Liver (tissue), 9 donors: ENCODE results near the gene EGFR. TPM values are rescaled to one million over a fixed set of nuclear protein-coding genes. Genes with fewer than 3 reads are reported as not detected.

Experiments
- DNase-seq: peaks from one replicate; pipeline ENCODE4 v3.0.0-alpha.2; 2017; ENCODE audit warnings: low spot score
- H3K27ac ChIP-seq, 2 donors: one replicate each; pipeline ENCODE4 v1.7.0; 2013; ENCODE audit warnings: inconsistent platforms in 2 of 2, low read length in 2 of 2, control low read depth in 1 of 2, low read depth in 1 of 2, mild to moderate bottlenecking in 1 of 2
- H3K27me3 ChIP-seq, 4 donors: one replicate each; pipeline versions ENCODE4 v1.6.1 to v1.7.0; 2013; ENCODE audit warnings: low read length in 3 of 4, inconsistent platforms in 1 of 4, mild to moderate bottlenecking in 1 of 4, moderate library complexity in 1 of 4; ENCODE audit not compliant: control insufficient read depth in 4 of 4, insufficient read depth in 4 of 4
- H3K36me3 ChIP-seq, 4 donors: one replicate each; pipeline versions ENCODE4 v1.6.1 to v1.7.0; 2013; ENCODE audit warnings: low read length in 3 of 4, mild to moderate bottlenecking in 3 of 4, low read depth in 1 of 4, moderate library complexity in 1 of 4; ENCODE audit not compliant: control insufficient read depth in 4 of 4, insufficient read depth in 3 of 4
- H3K4me1 ChIP-seq, 4 donors: one replicate each; pipeline versions ENCODE4 v1.6.1 to v1.7.0; 2013; ENCODE audit warnings: low read length in 3 of 4, mild to moderate bottlenecking in 3 of 4, moderate library complexity in 1 of 4; ENCODE audit not compliant: control insufficient read depth in 4 of 4, insufficient read depth in 4 of 4
- H3K4me3 ChIP-seq, 3 donors: one replicate each; pipeline versions ENCODE4 v1.6.1 to v1.7.0; 2013; ENCODE audit warnings: low read length in 3 of 3, control low read depth in 1 of 3, low read depth in 1 of 3, mild to moderate bottlenecking in 1 of 3
- H3K9ac ChIP-seq, 2 donors: one replicate each; pipeline ENCODE4 v1.7.0; 2013; ENCODE audit warnings: low read length in 2 of 2, mild to moderate bottlenecking in 2 of 2, moderate library complexity in 2 of 2, control low read depth in 1 of 2, low read depth in 1 of 2
- H3K9me3 ChIP-seq, 4 donors: one replicate each; pipeline versions ENCODE4 v1.6.1 to v1.7.0; 2013; ENCODE audit warnings: low read length in 3 of 4; ENCODE audit not compliant: control insufficient read depth in 4 of 4
- EGR1 ChIP-seq, 2 donors: IDR thresholded peaks; 2 replicates each; pipeline ENCODE4 v1.6.1; 2016 to 2018; ENCODE audit warnings: antibody characterized with exemption in 2 of 2, low read depth in 2 of 2
- FOXA1 ChIP-seq: IDR thresholded peaks from 2 replicates; pipeline ENCODE4 v1.6.1; 2016; ENCODE audit warnings: antibody characterized with exemption
- FOXA2 ChIP-seq: IDR thresholded peaks from 2 replicates; pipeline ENCODE4 v1.6.1; 2016; ENCODE audit warnings: antibody characterized with exemption
- GABPA ChIP-seq, 2 donors: IDR thresholded peaks in 1 of 2; conservative IDR thresholded peaks in 1 of 2; 2 replicates each; pipeline ENCODE4 v1.6.1; 2016; ENCODE audit warnings: antibody characterized with exemption in 2 of 2, mild to moderate bottlenecking in 1 of 2, moderate library complexity in 1 of 2
- HNF4A ChIP-seq, 2 donors: conservative IDR thresholded peaks; 2 replicates each; pipeline ENCODE4 v1.6.1; 2016; ENCODE audit warnings: antibody characterized with exemption in 2 of 2, mild to moderate bottlenecking in 2 of 2
- HNF4G ChIP-seq: IDR thresholded peaks from 2 replicates; pipeline ENCODE4 v1.6.1; 2016; ENCODE audit warnings: antibody characterized with exemption
- JUND ChIP-seq, 2 donors: IDR thresholded peaks; 2 replicates each; pipeline ENCODE4 v1.6.1; 2016; ENCODE audit warnings: antibody characterized with exemption in 2 of 2
- NR2F2 ChIP-seq: IDR thresholded peaks from 2 replicates; pipeline ENCODE4 v1.6.1; 2016; ENCODE audit warnings: antibody characterized with exemption
- RXRA ChIP-seq, 2 donors: IDR thresholded peaks; 2 replicates each; pipeline ENCODE4 v1.6.1; 2017 to 2018; ENCODE audit warnings: antibody characterized with exemption in 2 of 2, mild to moderate bottlenecking in 1 of 2
- SP1 ChIP-seq: IDR thresholded peaks from 2 replicates; pipeline ENCODE4 v1.6.1; 2018; ENCODE audit warnings: antibody characterized with exemption, mild to moderate bottlenecking
- TAF1 ChIP-seq: conservative IDR thresholded peaks from 2 replicates; pipeline ENCODE4 v1.6.1; 2016; ENCODE audit warnings: antibody characterized with exemption, mild to moderate bottlenecking
- YY1 ChIP-seq: IDR thresholded peaks from 2 replicates; pipeline ENCODE4 v1.6.1; 2016; ENCODE audit warnings: antibody characterized with exemption, mild to moderate bottlenecking
- WGBS: extraction: QIAGEN DNeasy Blood & Tissue Kit; methylation state at CpG from one replicate; pipeline ENCODE4 v1.1.7; 2013; 5-methylcytosine and 5-hydroxymethylcytosine counted together
- polyA plus RNA-seq, 2 donors: library from polyadenylated mRNA; stranded (reverse) in 1 of 2; unstranded in 1 of 2; fragments of 200-250 nt in 1 of 2; fragments of >200 nt in 1 of 2; fragmentation: Nextera tagmentation in 1 of 2; extraction: Ambion mirVana in 1 of 2; gene quantifications; one replicate each; pipeline versions ENCODE4 v1.2.1 to v1.2.3, GENCODE V29; 2013 to 2015
- total RNA-seq, 2 donors: library from RNA; depleted of rRNA; stranded (reverse); fragments of >200 nt; gene quantifications; one replicate each; pipeline ENCODE4 v1.2.3, GENCODE V29; 2014
- TF ChIP-seq, protein P1 (sequence below): IDR thresholded peaks from 2 replicates; pipeline ENCODE4 v1.6.1; 2016; ENCODE audit warnings: antibody characterized with exemption, mild to moderate bottlenecking
- TF ChIP-seq, protein P2 (sequence below): fragments of 150-350 bp; IDR thresholded peaks from 2 replicates; pipeline ENCODE4 v1.5.1; 2017; ENCODE audit warnings: improper control_type of control experiment, low read depth, low read length; ENCODE audit not compliant: missing input control
- TF ChIP-seq, protein P3 (sequence below): IDR thresholded peaks from 2 replicates; pipeline ENCODE4 v1.6.1; 2016; ENCODE audit warnings: antibody characterized with exemption
- TF ChIP-seq, protein P4 (sequence below): IDR thresholded peaks from 2 replicates; pipeline ENCODE4 v1.6.1; 2016; ENCODE audit warnings: antibody characterized with exemption
- donor health status: healthy.
- donor health status: healthy.
- donor health status: healthy.
- donor health status: healthy.
- donor health status: healthy.

The EGFR gene
- total and polyA plus RNA-seq, 4 donors, result 22.6 to 37.0 (median 27.7) TPM

DNA sequence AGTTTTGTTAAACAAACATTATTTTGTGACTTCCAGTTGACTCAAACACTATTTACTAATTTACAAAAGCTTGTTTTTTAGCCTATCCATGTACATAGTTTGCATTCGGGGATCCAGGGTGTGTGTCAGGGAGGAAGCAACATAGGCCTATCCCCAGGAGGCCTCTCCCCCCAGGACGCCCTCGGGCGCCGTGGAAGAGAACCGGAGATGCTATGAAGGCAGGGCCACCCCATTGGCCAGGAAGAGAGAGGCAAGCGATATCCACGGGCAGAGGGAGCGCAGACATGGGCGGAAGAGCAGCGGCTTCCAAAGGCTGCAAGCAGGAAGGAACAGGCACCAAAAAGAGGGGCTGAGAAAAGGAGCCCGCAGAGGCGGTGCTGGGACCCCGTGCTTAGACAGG lies 38.3 kb upstream of the EGFR start:
- 93% methylated on average over 14 of the region's 14 CpGs for WGBS
- no peak for TF ChIP-seq NR2F2
- TF ChIP-seq GABPA (IDR thresholded peaks at IDR 0.05 in 1 of 2, conservative IDR thresholded peaks at IDR 0.05 in 1 of 2), result no peak
- TF ChIP-seq JUND (IDR thresholded peaks at IDR 0.05), result no peak
- no peak for TF ChIP-seq EGR1 (IDR thresholded peaks at IDR 0.05; ENCODE audit: low read depth in 2 of 2)
- TF ChIP-seq HNF4A (conservative IDR thresholded peaks at IDR 0.05), result no peak
- Histone ChIP-seq H3K27ac (no peak overlapping the region), H3K9me3 (no peaks in the 10 kb centered on the region), H3K4me3 (no peak overlapping the region), H3K9ac (no peak overlapping the region), H3K36me3 (no peaks in the 10 kb centered on the region), H3K27me3 (no peaks in the 10 kb centered on the region), H3K4me1 (no peaks in the 10 kb centered on the region)
- DNase-seq, result no peak

DNA sequence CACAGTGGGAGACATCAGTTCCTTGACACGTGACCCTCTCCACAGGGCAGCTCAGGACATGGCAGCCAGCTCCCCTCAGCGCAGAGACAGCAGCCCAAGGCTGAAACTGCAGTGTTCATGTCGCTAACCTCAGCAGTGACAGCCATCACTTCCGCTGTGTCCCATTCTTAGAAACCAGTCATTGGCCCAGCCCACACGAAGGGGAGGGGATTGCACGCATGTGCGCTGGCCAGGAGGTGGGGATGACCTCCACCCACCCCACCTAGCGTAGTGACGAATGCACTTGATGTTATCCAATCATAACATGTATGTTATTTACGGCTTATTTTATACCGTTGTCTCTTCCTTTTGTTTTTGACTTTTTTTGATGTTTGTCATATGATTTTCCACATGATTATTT lies 36.9 kb upstream of the EGFR start:
- no peak overlapping the region for H3K9ac ChIP-seq
- H3K9me3 ChIP-seq, result no peaks in the 10 kb centered on the region
- 94% methylated on average over 11 of the region's 11 CpGs for WGBS
- no peaks in the 10 kb centered on the region for H3K27me3 ChIP-seq
- DNase-seq, result no peak
- H3K4me3 ChIP-seq, result no peak overlapping the region
- TF ChIP-seq EGR1 (IDR thresholded peaks at IDR 0.05; ENCODE audit: low read depth in 2 of 2) (no peak), FOXA2 (no peak), GABPA (IDR thresholded peaks at IDR 0.05 in 1 of 2, conservative IDR thresholded peaks at IDR 0.05 in 1 of 2) (no peak)
- TF ChIP-seq, protein P1, sequence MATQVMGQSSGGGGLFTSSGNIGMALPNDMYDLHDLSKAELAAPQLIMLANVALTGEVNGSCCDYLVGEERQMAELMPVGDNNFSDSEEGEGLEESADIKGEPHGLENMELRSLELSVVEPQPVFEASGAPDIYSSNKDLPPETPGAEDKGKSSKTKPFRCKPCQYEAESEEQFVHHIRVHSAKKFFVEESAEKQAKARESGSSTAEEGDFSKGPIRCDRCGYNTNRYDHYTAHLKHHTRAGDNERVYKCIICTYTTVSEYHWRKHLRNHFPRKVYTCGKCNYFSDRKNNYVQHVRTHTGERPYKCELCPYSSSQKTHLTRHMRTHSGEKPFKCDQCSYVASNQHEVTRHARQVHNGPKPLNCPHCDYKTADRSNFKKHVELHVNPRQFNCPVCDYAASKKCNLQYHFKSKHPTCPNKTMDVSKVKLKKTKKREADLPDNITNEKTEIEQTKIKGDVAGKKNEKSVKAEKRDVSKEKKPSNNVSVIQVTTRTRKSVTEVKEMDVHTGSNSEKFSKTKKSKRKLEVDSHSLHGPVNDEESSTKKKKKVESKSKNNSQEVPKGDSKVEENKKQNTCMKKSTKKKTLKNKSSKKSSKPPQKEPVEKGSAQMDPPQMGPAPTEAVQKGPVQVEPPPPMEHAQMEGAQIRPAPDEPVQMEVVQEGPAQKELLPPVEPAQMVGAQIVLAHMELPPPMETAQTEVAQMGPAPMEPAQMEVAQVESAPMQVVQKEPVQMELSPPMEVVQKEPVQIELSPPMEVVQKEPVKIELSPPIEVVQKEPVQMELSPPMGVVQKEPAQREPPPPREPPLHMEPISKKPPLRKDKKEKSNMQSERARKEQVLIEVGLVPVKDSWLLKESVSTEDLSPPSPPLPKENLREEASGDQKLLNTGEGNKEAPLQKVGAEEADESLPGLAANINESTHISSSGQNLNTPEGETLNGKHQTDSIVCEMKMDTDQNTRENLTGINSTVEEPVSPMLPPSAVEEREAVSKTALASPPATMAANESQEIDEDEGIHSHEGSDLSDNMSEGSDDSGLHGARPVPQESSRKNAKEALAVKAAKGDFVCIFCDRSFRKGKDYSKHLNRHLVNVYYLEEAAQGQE, result no peak
- H3K27ac ChIP-seq, result no peak overlapping the region
- H3K36me3 ChIP-seq, result no peaks in the 10 kb centered on the region
- H3K4me1 ChIP-seq, result peaks cover 0 to 2% (median 0%) of the 10 kb centered on the region in 4 donors

DNA sequence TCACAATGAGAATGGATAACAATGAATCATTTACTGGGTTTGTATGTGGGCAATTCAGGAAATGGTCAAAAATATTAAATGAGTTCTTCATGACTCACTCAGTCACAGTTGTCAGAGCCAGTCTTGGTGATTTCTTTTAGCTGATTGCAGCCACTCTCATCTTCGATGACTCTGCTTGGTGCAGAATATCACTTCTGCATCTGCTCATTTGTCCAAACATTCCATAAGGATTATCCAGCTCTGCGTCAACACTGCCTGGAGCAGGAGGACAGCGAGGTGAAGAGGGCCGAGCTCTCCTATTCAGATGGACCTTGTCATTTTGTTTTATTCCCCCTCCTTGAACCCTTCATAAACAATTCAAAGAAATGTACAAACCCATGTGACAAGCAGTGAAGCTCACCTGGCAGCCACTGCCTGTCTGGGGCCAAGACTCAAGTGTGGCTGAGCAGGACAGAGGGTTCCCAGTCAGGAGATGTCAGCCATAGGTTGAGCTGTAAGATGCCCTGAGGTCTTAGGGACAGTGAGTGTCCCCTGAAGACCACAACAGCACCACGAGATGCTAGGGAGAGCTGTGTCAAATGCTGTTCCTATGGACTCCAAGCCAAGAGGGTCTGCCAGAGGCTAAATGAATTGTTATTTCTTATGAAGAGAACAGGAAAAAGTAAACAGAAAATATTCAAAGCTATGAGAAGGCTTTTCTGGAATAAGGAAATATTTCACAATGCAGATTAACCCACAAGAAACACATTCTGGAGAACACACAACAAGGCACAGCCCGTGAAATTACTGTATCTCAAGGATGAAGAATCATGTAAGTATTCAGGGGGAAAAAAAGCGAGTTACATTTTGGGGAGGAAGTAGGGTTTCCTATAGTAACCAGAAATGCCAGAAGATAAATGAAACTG lies 33.1 kb upstream of the EGFR start:
- H3K4me1 ChIP-seq, result peaks cover 0 to 9% (median 7%) of the 10 kb centered on the region in 4 donors
- no peak overlapping the region for H3K4me3 ChIP-seq
- H3K36me3 ChIP-seq, result no peaks in the 10 kb centered on the region
- DNase-seq, result no peak
- H3K9me3 ChIP-seq, result no peaks in the 10 kb centered on the region
- WGBS, result 90% methylated on average over 7 of the region's 7 CpGs
- H3K27ac ChIP-seq, result no peak overlapping the region
- H3K27me3 ChIP-seq, result no peaks in the 10 kb centered on the region
- H3K9ac ChIP-seq, result no peak overlapping the region
- TF ChIP-seq EGR1 (IDR thresholded peaks at IDR 0.05; ENCODE audit: low read depth in 2 of 2) (no peak), GABPA (IDR thresholded peaks at IDR 0.05 in 1 of 2, conservative IDR thresholded peaks at IDR 0.05 in 1 of 2) (no peak), RXRA (IDR thresholded peaks at IDR 0.05) (no peak), NR2F2 (no peak), HNF4G (no peak), JUND (IDR thresholded peaks at IDR 0.05) (no peak), TAF1 (no peak), YY1 (no peak), FOXA1 (no peak), SP1 (no peak)
- TF ChIP-seq, protein P2, sequence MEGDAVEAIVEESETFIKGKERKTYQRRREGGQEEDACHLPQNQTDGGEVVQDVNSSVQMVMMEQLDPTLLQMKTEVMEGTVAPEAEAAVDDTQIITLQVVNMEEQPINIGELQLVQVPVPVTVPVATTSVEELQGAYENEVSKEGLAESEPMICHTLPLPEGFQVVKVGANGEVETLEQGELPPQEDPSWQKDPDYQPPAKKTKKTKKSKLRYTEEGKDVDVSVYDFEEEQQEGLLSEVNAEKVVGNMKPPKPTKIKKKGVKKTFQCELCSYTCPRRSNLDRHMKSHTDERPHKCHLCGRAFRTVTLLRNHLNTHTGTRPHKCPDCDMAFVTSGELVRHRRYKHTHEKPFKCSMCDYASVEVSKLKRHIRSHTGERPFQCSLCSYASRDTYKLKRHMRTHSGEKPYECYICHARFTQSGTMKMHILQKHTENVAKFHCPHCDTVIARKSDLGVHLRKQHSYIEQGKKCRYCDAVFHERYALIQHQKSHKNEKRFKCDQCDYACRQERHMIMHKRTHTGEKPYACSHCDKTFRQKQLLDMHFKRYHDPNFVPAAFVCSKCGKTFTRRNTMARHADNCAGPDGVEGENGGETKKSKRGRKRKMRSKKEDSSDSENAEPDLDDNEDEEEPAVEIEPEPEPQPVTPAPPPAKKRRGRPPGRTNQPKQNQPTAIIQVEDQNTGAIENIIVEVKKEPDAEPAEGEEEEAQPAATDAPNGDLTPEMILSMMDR, result no peak
- TF ChIP-seq, protein P1, result no peak
- TF ChIP-seq, protein P3, sequence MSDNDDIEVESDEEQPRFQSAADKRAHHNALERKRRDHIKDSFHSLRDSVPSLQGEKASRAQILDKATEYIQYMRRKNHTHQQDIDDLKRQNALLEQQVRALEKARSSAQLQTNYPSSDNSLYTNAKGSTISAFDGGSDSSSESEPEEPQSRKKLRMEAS, result no peak
- TF ChIP-seq, protein P4, sequence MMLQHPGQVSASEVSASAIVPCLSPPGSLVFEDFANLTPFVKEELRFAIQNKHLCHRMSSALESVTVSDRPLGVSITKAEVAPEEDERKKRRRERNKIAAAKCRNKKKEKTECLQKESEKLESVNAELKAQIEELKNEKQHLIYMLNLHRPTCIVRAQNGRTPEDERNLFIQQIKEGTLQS, result no peak
